RWPE1 (cell line): ENCODE measurements around the gene PLXNA3.

Experiments used
- CTCF ChIA-PET: fragments of 350-600 bp; sonication (Branson Sonifier 250); formaldehyde crosslinking; extraction: SDS; loops from one replicate; lab custom pipeline; 2021; lab: Yijun Ruan, JAX
- POLR2A ChIA-PET: fragments of 400-600 bp; formaldehyde crosslinking; extraction: SDS; loops from one replicate; lab custom pipeline; 2020; ENCODE audit warnings: antibody characterized with exemption; ENCODE audit not compliant: low non-redundant PET; lab: Yijun Ruan, JAX
- DNase-seq: peaks from one replicate; pipeline ENCODE4 v3.0.0; 2012; ENCODE audit warnings: low spot score
- H3K27ac ChIP-seq: fragments of 450-650 bp; 2 replicates; pipeline ENCODE4 v1.5.1; 2017
- CTCF ChIP-seq: fragments of 450-650 bp; conservative IDR thresholded peaks from 2 replicates; pipeline ENCODE4 v1.5.1; 2017; ENCODE audit warnings: low read depth, mild to moderate bottlenecking

Gene PLXNA3

GRCh38 chrX:154509455-154509854 is 51.4 kb downstream of the PLXNA3 start:
- CTCF ChIA-PET = no interaction called here
- no peak overlapping the region for H3K27ac ChIP-seq
- no peak for TF ChIP-seq CTCF
- POLR2A ChIA-PET = no interaction called here
- DNase-seq = no peak

DNA sequence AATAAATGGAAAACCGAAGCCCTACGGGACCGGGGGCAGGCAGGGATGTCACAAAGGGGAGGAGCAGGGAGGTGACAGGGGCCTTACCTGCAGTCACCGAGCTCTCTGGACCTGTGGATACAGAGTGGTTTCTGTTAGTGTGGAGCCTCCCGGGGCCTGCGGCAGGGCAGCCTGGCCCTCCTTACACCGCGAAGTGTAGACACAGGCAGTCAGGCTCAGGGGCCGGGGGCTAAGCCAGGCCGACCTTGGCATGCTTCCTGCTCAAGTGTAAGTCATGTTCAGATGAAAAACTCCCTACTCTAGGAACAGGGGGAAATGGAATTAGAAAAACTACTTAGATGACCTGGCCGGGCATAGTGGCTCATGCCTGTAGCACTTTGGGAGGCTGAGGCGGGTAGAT is 53.7 kb downstream of the PLXNA3 start:
- no peak for TF ChIP-seq CTCF
- DNase-seq = no peak
- ChIA-PET POLR2A (no interaction called here), CTCF (interaction anchor here (0.7 kb wide), 1 partner anchor 36 kb away, joined by 3 read pairs; no protein-coding TSS in a partner anchor)
- no peak overlapping the region for H3K27ac ChIP-seq

DNA sequence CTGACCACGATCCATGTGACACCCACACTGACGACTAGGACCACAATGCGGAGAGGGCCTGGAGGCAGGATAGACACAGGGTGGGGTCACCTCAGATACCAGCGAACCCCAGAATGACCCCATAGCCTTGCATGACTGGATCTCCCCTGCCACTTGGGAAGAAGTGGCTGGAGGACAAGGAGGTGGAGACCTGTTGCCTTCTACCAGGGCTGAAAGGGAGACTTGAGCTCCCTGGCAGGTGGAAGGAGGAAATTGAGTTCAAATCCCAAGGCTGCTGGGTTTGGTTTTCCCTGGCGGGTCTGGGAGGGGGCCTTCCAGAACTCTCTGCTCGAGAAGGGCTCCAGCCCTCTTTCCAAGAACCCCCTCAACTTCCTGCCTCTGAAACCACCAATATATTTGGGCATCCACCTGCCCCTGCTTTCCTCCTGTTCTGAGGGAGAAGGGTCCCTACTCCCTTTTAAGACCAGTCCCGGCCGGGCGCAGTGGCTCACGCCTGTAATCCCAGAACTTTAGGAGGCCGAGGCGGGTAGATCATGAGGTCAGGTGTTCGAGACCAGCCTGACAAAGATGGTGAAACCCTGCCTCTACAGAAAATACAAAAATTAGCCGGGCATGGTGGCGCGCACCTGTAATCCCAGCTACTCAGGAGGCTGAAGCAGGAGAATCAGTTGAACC is 54.9 kb downstream of the PLXNA3 start:
- DNase-seq = no peak
- TF ChIP-seq CTCF = no peak
- ChIA-PET POLR2A (no interaction called here), CTCF (interaction anchor here (0.7 kb wide), 1 partner anchor 16 kb away, joined by 3 read pairs; no protein-coding TSS in a partner anchor)
- H3K27ac ChIP-seq = no peak overlapping the region

DNA sequence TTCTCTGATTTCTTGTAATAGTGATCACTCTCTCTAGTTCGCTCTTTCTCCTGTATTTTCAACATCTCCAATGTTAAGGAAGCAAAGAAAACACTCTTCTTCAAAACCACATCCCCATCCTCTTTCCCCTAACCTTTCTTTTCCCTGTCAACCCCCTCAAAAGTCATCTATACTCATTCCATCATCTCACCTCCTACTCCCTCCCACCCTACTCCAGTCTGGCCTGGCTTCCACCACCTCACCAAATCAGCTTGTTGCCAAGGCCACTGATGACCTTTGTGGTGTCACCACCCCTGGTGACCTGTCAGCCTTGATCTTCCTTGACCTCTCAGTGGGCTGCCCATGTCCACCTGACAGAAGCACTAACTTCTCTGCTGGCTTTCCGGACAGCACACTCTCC is 55.6 kb downstream of the PLXNA3 start:
- no peak for DNase-seq
- POLR2A ChIA-PET = no interaction called here
- no peak for TF ChIP-seq CTCF
- no peak overlapping the region for H3K27ac ChIP-seq
- CTCF ChIA-PET = interaction anchor here (0.6 to 0.7 kb wide), 2 partner anchors 15 to 934 kb away, joined by 3 read pairs; no protein-coding TSS in a partner anchor

GRCh38 chrX:154515090-154515965 is 57.2 kb downstream of the PLXNA3 start:
- POLR2A ChIA-PET = no interaction called here
- TF ChIP-seq CTCF = no peak
- peak overlapping the region; percentile 79 for H3K27ac ChIP-seq
- no peak for DNase-seq
- CTCF ChIA-PET = no interaction called here

DNA sequence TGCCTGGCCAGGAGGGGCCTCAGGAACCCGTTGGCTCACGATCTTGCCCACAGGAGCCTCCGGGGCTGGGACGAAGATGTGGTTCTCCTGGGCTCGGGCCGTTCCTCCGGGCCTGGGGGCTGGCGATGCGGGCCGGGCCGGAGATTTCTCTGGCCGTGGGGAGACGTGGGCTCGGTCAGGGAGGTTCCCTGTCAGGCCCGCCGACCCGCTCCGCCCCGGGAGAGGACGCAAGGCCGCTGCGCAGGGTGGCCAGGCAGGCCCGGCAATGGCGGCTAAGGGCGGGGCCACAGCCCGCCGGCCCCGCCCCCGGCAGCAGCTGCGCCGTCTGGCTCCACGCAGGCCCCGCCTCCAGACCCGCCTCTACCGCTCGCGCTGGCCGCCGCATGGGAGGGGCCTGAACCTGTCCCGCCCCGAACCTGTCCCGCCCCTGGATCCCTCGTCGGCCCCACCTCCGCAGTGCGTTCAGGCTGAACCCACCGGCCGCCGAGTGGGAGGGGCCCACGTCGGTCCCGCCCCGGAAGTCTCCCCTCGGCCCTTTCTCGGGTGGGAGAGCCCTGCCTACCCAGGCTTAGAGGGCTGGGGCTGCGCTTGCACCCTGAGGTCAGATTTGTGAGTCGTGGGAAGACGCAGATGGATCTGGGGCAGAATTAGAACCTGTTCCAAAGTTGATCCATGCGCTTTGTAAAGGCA is 58.0 kb downstream of the PLXNA3 start, which contains the start of gene FAM3A:
Gene FAM3A (minus strand): TSS at position 267 of the 690 bp plus-strand sequence. CDS start 460 bp downstream, outside the sequence.
- peak; percentile 76 for DNase-seq
- CTCF ChIA-PET = interaction anchor here (0.5 kb wide), 1 partner anchor 143 kb away, joined by 3 read pairs; no protein-coding TSS in a partner anchor
- POLR2A ChIA-PET = interaction anchor here (0.7 kb wide), 2 partner anchors 26 to 31 kb away, joined by 3 read pairs; partner anchors contain the start of gene SLC10A3
- peak within 1 kb of the TSS; percentile 79 for H3K27ac ChIP-seq
- TF ChIP-seq CTCF = no peak
